ENCODE data around the gene ANKRD60.

The ANKRD60 gene

GRCh38 chr20:58188527-58188926 is 39.9 kb downstream of the ANKRD60 start:
- no peak for DNase-seq

DNA sequence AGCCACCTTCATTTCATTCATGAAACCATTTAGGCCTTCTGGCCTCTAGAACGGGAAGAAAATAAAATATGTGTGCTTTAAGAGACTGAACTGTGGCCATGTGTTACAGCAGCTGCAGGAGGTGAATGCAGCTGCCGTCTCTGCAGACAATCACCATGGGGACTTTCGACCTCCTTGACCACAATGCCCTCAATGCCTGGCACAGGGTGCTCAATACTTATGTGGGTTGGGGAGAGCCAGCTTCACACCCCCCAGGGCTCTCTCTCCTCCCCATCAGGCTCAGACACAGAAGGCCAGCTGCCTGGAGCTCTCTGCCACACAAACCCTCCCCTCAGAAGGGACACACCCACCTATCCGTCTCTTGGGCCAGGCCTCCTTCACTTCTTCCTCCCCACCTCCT is 43.5 kb downstream of the ANKRD60 start:
- no peak for DNase-seq

- DNase-seq, result no peak
These were observed 44.4 kb downstream of the ANKRD60 start for GRCh38 chr20:58184063-58184462.

- no peak for DNase-seq
These were observed 45.8 kb downstream of the ANKRD60 start for GRCh38 chr20:58182521-58183140.

- DNase-seq, result peak; percentile 58
These were observed 48.9 kb downstream of the ANKRD60 start for GRCh38 chr20:58179432-58180099.

- no peak for DNase-seq
These were observed 49.4 kb downstream of the ANKRD60 start for GRCh38 chr20:58179083-58179431.

DNA sequence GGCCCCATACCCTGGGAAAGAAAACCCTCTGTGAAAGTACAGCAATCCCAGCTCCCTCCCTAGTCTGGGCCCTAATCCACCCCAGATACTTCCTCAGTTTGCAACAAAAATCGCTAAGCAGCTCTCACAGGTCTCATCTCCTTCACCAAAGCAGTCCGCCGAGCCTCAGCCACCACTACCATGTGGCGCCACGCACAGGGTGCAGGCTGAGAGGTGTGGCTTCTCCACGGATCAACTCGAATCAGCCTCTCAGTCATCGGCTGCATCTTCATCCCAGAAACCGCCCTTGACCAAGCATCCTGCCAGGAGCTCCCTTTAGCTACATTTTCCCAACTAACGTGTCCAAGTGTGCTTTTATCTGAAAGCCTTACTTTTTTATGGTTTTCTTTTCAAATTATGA is 50.7 kb downstream of the ANKRD60 start:
- no peak for DNase-seq

DNA sequence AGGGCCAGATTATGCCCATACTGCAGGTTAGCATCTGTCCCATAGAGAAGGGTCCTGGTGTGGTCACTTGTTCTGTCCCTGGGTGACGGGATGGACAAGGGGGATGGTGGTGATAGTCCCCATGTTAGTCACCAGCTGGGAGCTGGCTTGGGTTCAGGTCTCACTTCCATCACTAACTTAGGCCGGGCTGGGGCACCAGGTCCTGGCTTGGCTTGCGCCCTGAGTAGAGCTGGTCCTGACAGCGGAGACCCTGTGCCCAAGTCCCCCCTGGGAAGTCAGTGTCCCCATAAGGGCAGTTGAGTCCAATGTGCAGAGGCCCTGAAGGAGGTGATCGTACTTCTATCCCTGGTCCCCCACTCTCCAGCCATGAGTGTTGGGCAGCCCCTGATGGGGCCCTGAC is 52.6 kb downstream of the ANKRD60 start:
- no peak for DNase-seq

- DNase-seq, result no peak
These were observed 53.0 kb downstream of the ANKRD60 start for GRCh38 chr20:58175425-58175824.

GRCh38 chr20:58174708-58175280 is 53.7 kb downstream of the ANKRD60 start:
- no peak for DNase-seq

DNA sequence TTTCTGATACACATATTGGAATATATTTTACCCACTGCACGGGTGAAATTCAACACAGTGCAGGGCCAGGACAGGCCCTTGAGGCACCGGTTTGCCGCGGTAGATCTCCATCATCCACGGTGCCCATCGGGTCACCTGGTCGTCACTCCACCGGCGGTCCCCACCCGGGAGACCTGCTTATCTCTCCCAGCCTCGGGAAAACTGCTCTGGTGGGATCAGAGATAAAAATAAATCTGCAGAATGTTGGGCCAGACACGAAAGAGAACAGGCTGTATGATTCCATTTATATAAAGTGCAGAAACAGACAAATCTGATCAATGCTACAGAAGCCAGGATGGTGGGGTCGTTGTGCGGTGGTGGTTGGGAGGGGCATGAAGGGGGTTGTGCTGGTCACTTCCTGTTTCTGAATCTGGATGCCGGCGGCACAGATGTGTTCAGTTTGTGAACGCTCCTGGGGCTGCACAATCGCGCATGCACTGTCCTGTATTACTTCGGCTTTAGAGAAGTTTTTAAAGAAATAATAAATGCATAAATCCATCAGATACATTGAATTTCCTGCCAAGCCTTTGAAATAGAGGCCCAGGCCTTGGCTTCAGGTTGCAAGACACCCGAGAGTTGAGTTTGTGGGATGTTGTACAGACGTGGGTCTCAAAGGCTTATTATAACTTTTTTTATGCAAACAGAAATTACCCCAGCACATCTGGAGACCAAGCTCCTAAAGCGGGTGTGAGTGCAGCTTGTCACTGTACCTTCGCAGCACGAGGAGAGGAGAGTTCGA is 54.3 kb downstream of the ANKRD60 start:
- DNase-seq, result no peak

GRCh38 chr20:58173091-58173490 is 55.4 kb downstream of the ANKRD60 start:
- no peak for DNase-seq

DNA sequence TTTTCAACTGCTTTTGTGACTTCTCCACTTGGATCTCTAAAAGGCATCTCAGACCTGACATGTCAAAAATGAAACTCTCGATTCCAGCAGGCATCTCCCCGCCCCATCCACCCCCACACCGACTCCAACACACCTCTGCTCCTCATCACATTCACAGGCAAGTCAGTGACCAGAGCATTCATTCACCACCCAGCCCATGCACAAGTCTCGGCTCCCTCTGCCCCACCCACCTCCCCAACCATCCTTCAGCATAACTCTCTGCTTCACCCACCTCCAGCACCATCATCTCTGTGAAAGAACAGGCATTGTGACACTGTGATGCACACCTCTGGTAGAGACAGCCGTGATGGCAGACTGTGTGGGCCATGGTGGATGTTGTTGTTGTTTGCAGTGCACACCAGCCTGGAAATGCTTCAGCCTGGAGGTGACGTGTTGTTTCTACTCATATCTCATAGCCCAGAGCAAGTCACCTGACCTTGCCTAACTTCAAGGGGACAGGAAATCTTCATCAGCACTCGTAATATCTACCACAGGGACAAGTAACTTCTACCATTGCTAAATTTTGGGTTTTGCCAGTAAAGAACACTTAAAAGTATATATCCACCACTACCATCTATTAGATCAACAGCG is 56.5 kb downstream of the ANKRD60 start:
- no peak for DNase-seq

GRCh38 chr20:58169450-58169849 is 59.0 kb downstream of the ANKRD60 start:
- DNase-seq, result no peak

- DNase-seq, result no peak
These were observed 59.6 kb downstream of the ANKRD60 start for GRCh38 chr20:58168843-58169242.

DNA sequence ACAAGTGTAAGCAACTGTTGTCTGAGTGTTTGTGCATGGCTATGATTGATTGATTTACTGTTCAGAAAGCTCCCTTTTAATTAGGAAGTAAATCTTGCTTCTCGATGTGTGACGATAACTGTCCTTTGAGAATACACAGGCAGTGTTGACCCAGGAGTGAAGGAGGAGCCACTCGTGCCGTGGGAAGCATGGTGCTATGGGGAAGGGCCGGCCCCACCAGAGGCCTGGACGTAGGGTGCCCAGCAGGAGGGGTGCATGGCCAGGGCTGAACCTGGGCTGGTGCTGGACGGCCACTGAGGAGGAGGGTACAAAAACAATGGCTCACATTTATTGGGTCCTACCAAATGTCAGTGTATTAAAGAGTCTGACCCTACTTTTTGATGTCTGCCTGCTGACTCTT is 60.7 kb downstream of the ANKRD60 start:
- DNase-seq, result no peak
